H1 (cell line): Measurements from ENCODE around the gene ZNF747.

Source experiments
- ATF2 ChIP-seq: IDR thresholded peaks from 2 replicates; pipeline ENCODE4 v1.6.1; 2012; ENCODE audit warnings: low read length, inconsistent platforms
- CTCF ChIP-seq, 3 experiments: IDR thresholded peaks; 1 replicate in 2 of 3; 2 replicates in 1 of 3; pipeline versions ENCODE4 v1.5.1 to v1.6.1; 2011; ENCODE audit warnings: low read length in 3 of 3, mild to moderate bottlenecking in 3 of 3, inconsistent platforms in 2 of 3, low read depth in 1 of 3, moderate library complexity in 1 of 3; ENCODE audit not compliant: insufficient read depth in 1 of 3; ENCODE audit errors: control extremely low read depth in 1 of 3
- JUND ChIP-seq: IDR thresholded peaks from 2 replicates; pipeline ENCODE4 v1.6.1; 2011; ENCODE audit warnings: mild to moderate bottlenecking, improper control_type of control experiment, low read length
- MAX ChIP-seq: IDR thresholded peaks from 2 replicates; pipeline ENCODE4 v1.6.1; 2012; ENCODE audit warnings: inconsistent platforms
- POLR2A ChIP-seq, 2 experiments: IDR thresholded peaks; 1 replicate in 1 of 2; 2 replicates in 1 of 2; pipeline ENCODE4 v1.6.1; 2011; ENCODE audit warnings: low read depth in 2 of 2, low read length in 2 of 2, mild to moderate bottlenecking in 2 of 2; ENCODE audit errors: control extremely low read depth in 1 of 2
- SP1 ChIP-seq: IDR thresholded peaks from 2 replicates; pipeline ENCODE4 v1.6.1; 2011; ENCODE audit warnings: low read depth, low read length
- ZNF274 ChIP-seq: IDR thresholded peaks from 2 replicates; pipeline ENCODE4 v1.7.0; 2012; ENCODE audit warnings: low read length, borderline replicate concordance; ENCODE audit errors: extremely low read depth

GRCh38 chr16:30535106-30535776 is 583 bp upstream of the ZNF747 start:
- TF ChIP-seq ZNF274 = no peak
- TF ChIP-seq CTCF (IDR thresholded peaks at IDR 0.05; ENCODE audit: control extremely low read depth in 1 of 3, insufficient read depth in 1 of 3, low read depth in 1 of 3, low read length in 3 of 3) = no peak
- no peak for TF ChIP-seq JUND
- peak; percentile 36 to 61; a peak in 2 of 3 replicates for TF ChIP-seq POLR2A (IDR thresholded peaks at IDR 0.05; ENCODE audit: control extremely low read depth in 1 of 2, low read depth in 2 of 2, low read length in 2 of 2)
- TF ChIP-seq MAX = no peak; the same call in 1 of the 2 replicates
- TF ChIP-seq SP1 = no peak
- TF ChIP-seq ATF2 = no peak
